ENCODE data around the gene DNMT3B.
"Not testable (repeated sequence)": the region's sequence is repeated elsewhere in the genome, so short reads cannot be mapped to it uniquely, and the experiment has no call there.

The DNMT3B gene

GRCh38 chr20:32763202-32764004, 1.2 kb downstream of the DNMT3B start:
- Histone ChIP-seq H3K36me3 (ENCODE audit: control insufficient read depth, insufficient read depth, low read length) (peaks cover 19% of the 10 kb centered on the region), H3K27ac (ENCODE audit: low read length) (no peak overlapping the region), H3K4me3 (ENCODE audit: low read length) (peak overlapping the region; percentile 100), H3K9me3 (ENCODE audit: control insufficient read depth, insufficient read depth, low read length) (no peaks in the 10 kb centered on the region), H3K27me3 (ENCODE audit: control insufficient read depth, insufficient read depth, low read length) (no peaks in the 10 kb centered on the region), H3K4me1 (ENCODE audit: control insufficient read depth, insufficient read depth, low read length) (peaks cover 2% of the 10 kb centered on the region; the same call in 1 of the 2 replicates)
- WGBS (ENCODE audit: insufficient coverage, insufficient read length), result no CpG with 5 or more reads among the region's 40 CpGs
- DNase-seq (ENCODE audit: low read depth, low spot score), result no peak

- Histone ChIP-seq H3K27ac (ENCODE audit: low read length) (no peak overlapping the region), H3K9me3 (ENCODE audit: control insufficient read depth, insufficient read depth, low read length) (no peaks in the 10 kb centered on the region), H3K4me1 (ENCODE audit: control insufficient read depth, insufficient read depth, low read length) (peaks cover 2% of the 10 kb centered on the region; the same call in 1 of the 2 replicates), H3K36me3 (ENCODE audit: control insufficient read depth, insufficient read depth, low read length) (peaks cover 19% of the 10 kb centered on the region), H3K27me3 (ENCODE audit: control insufficient read depth, insufficient read depth, low read length) (no peaks in the 10 kb centered on the region), H3K4me3 (ENCODE audit: low read length) (peak overlapping the region; percentile 100; the same call in 1 of the 2 replicates)
- DNase-seq (ENCODE audit: low read depth, low spot score), result no peak
- no CpG with 5 or more reads among the region's 17 CpGs for WGBS (ENCODE audit: insufficient coverage, insufficient read length)
Measured at GRCh38 chr20:32764005-32764960, 2.1 kb downstream of the DNMT3B start.

- H3K4me1 ChIP-seq (ENCODE audit: control insufficient read depth, insufficient read depth, low read length); H3K9me3 ChIP-seq (ENCODE audit: control insufficient read depth, insufficient read depth, low read length); H3K27ac ChIP-seq (ENCODE audit: low read length); DNase-seq (ENCODE audit: low read depth, low spot score); H3K27me3 ChIP-seq (ENCODE audit: control insufficient read depth, insufficient read depth, low read length): not testable (repeated sequence)
- H3K4me3 ChIP-seq (ENCODE audit: low read length), result peak overlapping the region; percentile 100; the same call in 1 of the 2 replicates
- H3K36me3 ChIP-seq (ENCODE audit: control insufficient read depth, insufficient read depth, low read length), result peaks cover 24% of the 10 kb centered on the region
- no CpG with 5 or more reads among the region's 17 CpGs for WGBS (ENCODE audit: insufficient coverage, insufficient read length)
Measured at GRCh38 chr20:32765230-32765875, 3.2 kb downstream of the DNMT3B start.

GRCh38 chr20:32767418-32768198, 5.4 kb downstream of the DNMT3B start:
- Histone ChIP-seq H3K4me1 (ENCODE audit: control insufficient read depth, insufficient read depth, low read length) (peaks cover 3% of the 10 kb centered on the region; the same call in 1 of the 2 replicates), H3K4me3 (ENCODE audit: low read length) (no peak overlapping the region)
- WGBS (ENCODE audit: insufficient coverage, insufficient read length), result no CpG with 5 or more reads among the region's 9 CpGs

GRCh38 chr20:32772046-32772445, 9.9 kb downstream of the DNMT3B start:
- WGBS (ENCODE audit: insufficient coverage, insufficient read length), result no CpG with 5 or more reads among the region's 3 CpGs
- Histone ChIP-seq H3K27ac (ENCODE audit: low read length) (no peak overlapping the region), H3K9me3 (ENCODE audit: control insufficient read depth, insufficient read depth, low read length) (no peaks in the 10 kb centered on the region), H3K4me3 (ENCODE audit: low read length) (no peak overlapping the region), H3K27me3 (ENCODE audit: control insufficient read depth, insufficient read depth, low read length) (no peaks in the 10 kb centered on the region), H3K36me3 (ENCODE audit: control insufficient read depth, insufficient read depth, low read length) (peaks cover 30% of the 10 kb centered on the region), H3K4me1 (ENCODE audit: control insufficient read depth, insufficient read depth, low read length) (peaks cover 5% of the 10 kb centered on the region)
- no peak for DNase-seq (ENCODE audit: low read depth, low spot score)

More at GRCh38 chr20:32767418-32768198, 5.4 kb downstream of the DNMT3B start:
- Histone ChIP-seq H3K27ac (ENCODE audit: low read length) (no peak overlapping the region), H3K36me3 (ENCODE audit: control insufficient read depth, insufficient read depth, low read length) (peaks cover 30% of the 10 kb centered on the region), H3K27me3 (ENCODE audit: control insufficient read depth, insufficient read depth, low read length) (no peaks in the 10 kb centered on the region), H3K9me3 (ENCODE audit: control insufficient read depth, insufficient read depth, low read length) (no peaks in the 10 kb centered on the region)
- no peak for DNase-seq (ENCODE audit: low read depth, low spot score)

GRCh38 chr20:32773223-32773622, 11.0 kb downstream of the DNMT3B start:
- no CpG with 5 or more reads among the region's 2 CpGs for WGBS (ENCODE audit: insufficient coverage, insufficient read length)
- H3K4me1 ChIP-seq (ENCODE audit: control insufficient read depth, insufficient read depth, low read length), result peaks cover 8% of the 10 kb centered on the region
- DNase-seq (ENCODE audit: low read depth, low spot score), result no peak
- H3K27me3 ChIP-seq (ENCODE audit: control insufficient read depth, insufficient read depth, low read length), result no peaks in the 10 kb centered on the region
- no peak overlapping the region for H3K4me3 ChIP-seq (ENCODE audit: low read length)
- no peaks in the 10 kb centered on the region for H3K9me3 ChIP-seq (ENCODE audit: control insufficient read depth, insufficient read depth, low read length)
- peaks cover 31% of the 10 kb centered on the region for H3K36me3 ChIP-seq (ENCODE audit: control insufficient read depth, insufficient read depth, low read length)
- H3K27ac ChIP-seq (ENCODE audit: low read length), result no peak overlapping the region

- Histone ChIP-seq H3K4me3 (ENCODE audit: low read length) (no peak overlapping the region), H3K27me3 (ENCODE audit: control insufficient read depth, insufficient read depth, low read length) (no peaks in the 10 kb centered on the region), H3K4me1 (ENCODE audit: control insufficient read depth, insufficient read depth, low read length) (peaks cover 8% of the 10 kb centered on the region), H3K36me3 (ENCODE audit: control insufficient read depth, insufficient read depth, low read length) (peaks cover 33% of the 10 kb centered on the region), H3K9me3 (ENCODE audit: control insufficient read depth, insufficient read depth, low read length) (no peaks in the 10 kb centered on the region), H3K27ac (ENCODE audit: low read length) (no peak overlapping the region)
- no peak for DNase-seq (ENCODE audit: low read depth, low spot score)
- no CpG with 5 or more reads among the region's 8 CpGs for WGBS (ENCODE audit: insufficient coverage, insufficient read length)
Measured at GRCh38 chr20:32773855-32774254, 11.7 kb downstream of the DNMT3B start.

GRCh38 chr20:32775336-32775991, 13.3 kb downstream of the DNMT3B start:
- Histone ChIP-seq H3K4me1 (ENCODE audit: control insufficient read depth, insufficient read depth, low read length) (peaks cover 8% of the 10 kb centered on the region), H3K36me3 (ENCODE audit: control insufficient read depth, insufficient read depth, low read length) (peaks cover 40% of the 10 kb centered on the region), H3K27ac (ENCODE audit: low read length) (no peak overlapping the region), H3K9me3 (ENCODE audit: control insufficient read depth, insufficient read depth, low read length) (no peaks in the 10 kb centered on the region), H3K4me3 (ENCODE audit: low read length) (no peak overlapping the region), H3K27me3 (ENCODE audit: control insufficient read depth, insufficient read depth, low read length) (no peaks in the 10 kb centered on the region)
- no CpG with 5 or more reads among the region's 10 CpGs for WGBS (ENCODE audit: insufficient coverage, insufficient read length)
- DNase-seq (ENCODE audit: low read depth, low spot score), result no peak

- Histone ChIP-seq H3K27ac (ENCODE audit: low read length) (no peak overlapping the region), H3K9me3 (ENCODE audit: control insufficient read depth, insufficient read depth, low read length) (no peaks in the 10 kb centered on the region), H3K36me3 (ENCODE audit: control insufficient read depth, insufficient read depth, low read length) (peaks cover 52% of the 10 kb centered on the region), H3K4me3 (ENCODE audit: low read length) (no peak overlapping the region), H3K4me1 (ENCODE audit: control insufficient read depth, insufficient read depth, low read length) (peaks cover 11% of the 10 kb centered on the region), H3K27me3 (ENCODE audit: control insufficient read depth, insufficient read depth, low read length) (no peaks in the 10 kb centered on the region)
- no CpG with 5 or more reads among the region's 8 CpGs for WGBS (ENCODE audit: insufficient coverage, insufficient read length)
- no peak for DNase-seq (ENCODE audit: low read depth, low spot score)
Measured at GRCh38 chr20:32777177-32777956, 15.2 kb downstream of the DNMT3B start.
